WTC11 (cell line): Measurements from ENCODE around the gene BRCA1.

Source experiments
- AFF4 ChIP-seq: sonication (generic); formaldehyde crosslinking; IDR thresholded peaks from 2 replicates; pipeline ENCODE4 v1.8.1; 2023; ENCODE audit warnings: mild to moderate bottlenecking, missing genetic modification reagents, borderline replicate concordance
- AR ChIP-seq: fragments of 250-450 bp; sonication (Bioruptor Pico); IDR thresholded peaks from 2 replicates; pipeline ENCODE4 v1.9.0; 2021; ENCODE audit warnings: mild to moderate bottlenecking
- CTCF ChIP-seq: fragments of 200-600 bp; IDR thresholded peaks from 2 replicates; pipeline ENCODE4 v1.8.0; 2022; ENCODE audit warnings: antibody characterized with exemption
- GABPB1 ChIP-seq: sonication (generic); formaldehyde crosslinking; IDR thresholded peaks from 2 replicates; pipeline ENCODE4 v1.8.1; 2023; ENCODE audit warnings: mild to moderate bottlenecking, missing genetic modification reagents
- IRF1 ChIP-seq: sonication (generic); formaldehyde crosslinking; IDR thresholded peaks from 2 replicates; pipeline ENCODE4 v1.8.0; 2023; ENCODE audit warnings: missing genetic modification reagents
- JUN ChIP-seq: sonication (generic); formaldehyde crosslinking; IDR thresholded peaks from 2 replicates; pipeline ENCODE4 v1.8.0; 2023; ENCODE audit warnings: mild to moderate bottlenecking, missing genetic modification reagents
- NFE2L1 ChIP-seq: sonication (generic); formaldehyde crosslinking; IDR thresholded peaks from 2 replicates; pipeline ENCODE4 v1.8.1; 2023; ENCODE audit warnings: missing genetic modification reagents
- NR1H2 ChIP-seq: sonication (generic); formaldehyde crosslinking; IDR thresholded peaks from 2 replicates; pipeline ENCODE4 v1.9.0; 2021; ENCODE audit warnings: mild to moderate bottlenecking, moderate library complexity, missing genetic modification reagents
- USF1 ChIP-seq: sonication (generic); formaldehyde crosslinking; IDR thresholded peaks from 2 replicates; pipeline ENCODE4 v1.8.0; 2022; ENCODE audit warnings: mild to moderate bottlenecking, missing genetic modification reagents
- USF2 ChIP-seq: sonication (generic); formaldehyde crosslinking; IDR thresholded peaks from 2 replicates; pipeline ENCODE4 v1.8.1; 2023; ENCODE audit warnings: mild to moderate bottlenecking, missing genetic modification reagents, moderate library complexity
- ZBTB21 ChIP-seq: sonication (generic); formaldehyde crosslinking; IDR thresholded peaks from 2 replicates; pipeline ENCODE4 v1.8.1; 2023; ENCODE audit warnings: mild to moderate bottlenecking, missing genetic modification reagents, borderline replicate concordance
- ZNF263 ChIP-seq: sonication (generic); formaldehyde crosslinking; IDR thresholded peaks from 2 replicates; pipeline ENCODE4 v1.8.1; 2022; ENCODE audit warnings: low read depth, mild to moderate bottlenecking, moderate library complexity, missing genetic modification reagents

GRCh38 chr17:43031666-43032065 is 93.5 kb downstream of the BRCA1 start:
- TF ChIP-seq ZNF263 (CRISPR knock-in tag) (no peak), GABPB1 (CRISPR knock-in tag) (no peak), CTCF (no peak), AR (CRISPR knock-in tag) (no peak), IRF1 (CRISPR knock-in tag) (no peak), USF2 (no peak), AFF4 (CRISPR knock-in tag) (no peak), ZBTB21 (CRISPR knock-in tag) (no peak), NR1H2 (CRISPR knock-in tag) (no peak), JUN (no peak), USF1 (CRISPR knock-in tag) (no peak), NFE2L1 (CRISPR knock-in tag) (no peak)
